Activated CD4-positive, alpha-beta T cell treated with anti-CD3 and anti-CD28 coated beads, Interleukin-2, amount 10 ng/mL, durations not matched to agents 7 days and 5 days (primary cell): ENCODE data around the gene KRTAP5-1. TPM values are rescaled to one million over a fixed set of nuclear protein-coding genes. Genes with fewer than 3 reads are reported as not detected.

Source experiments
- CTCF ChIA-PET: fragments of 350-600 bp; sonication (Branson Sonifier 250); formaldehyde crosslinking; loops from one replicate; lab custom pipeline; 2021; ENCODE audit warnings: antibody characterized with exemption; lab: Charles Lee
- POLR2A ChIA-PET: fragments of 350-600 bp; sonication (Branson Sonifier 250); formaldehyde crosslinking; loops from one replicate; lab custom pipeline; 2021; ENCODE audit warnings: antibody characterized with exemption; lab: Charles Lee
- DNase-seq: peaks from one replicate; pipeline ENCODE4 v3.0.0-alpha.2; 2020
- H3K27ac Mint-ChIP-seq: one replicate; pipeline ENCODE4 v1.8.0; 2021; ENCODE audit warnings: mild to moderate bottlenecking, moderate library complexity, mixed read lengths
- H3K27me3 Mint-ChIP-seq: one replicate; pipeline ENCODE4 v1.8.0; 2021; ENCODE audit warnings: mixed read lengths
- H3K36me3 Mint-ChIP-seq: one replicate; pipeline ENCODE4 v1.8.0; 2021; ENCODE audit warnings: low read depth, mixed read lengths
- H3K4me1 Mint-ChIP-seq: one replicate; pipeline ENCODE4 v1.8.0; 2021; ENCODE audit warnings: mixed read lengths
- H3K4me3 Mint-ChIP-seq: one replicate; pipeline ENCODE4 v1.8.0; 2021; ENCODE audit warnings: mild to moderate bottlenecking, moderate library complexity, mixed read lengths
- H3K9me3 Mint-ChIP-seq: one replicate; pipeline ENCODE4 v1.8.0; 2021; ENCODE audit warnings: mixed read lengths
- total RNA-seq, 2 experiments: library from RNA; stranded (reverse); gene quantifications; one replicate each; pipeline ENCODE4 v1.2.3, GENCODE V29; 2021

Gene KRTAP5-1
- total RNA-seq, 2 experiments from 2014 or later: not detected

DNA sequence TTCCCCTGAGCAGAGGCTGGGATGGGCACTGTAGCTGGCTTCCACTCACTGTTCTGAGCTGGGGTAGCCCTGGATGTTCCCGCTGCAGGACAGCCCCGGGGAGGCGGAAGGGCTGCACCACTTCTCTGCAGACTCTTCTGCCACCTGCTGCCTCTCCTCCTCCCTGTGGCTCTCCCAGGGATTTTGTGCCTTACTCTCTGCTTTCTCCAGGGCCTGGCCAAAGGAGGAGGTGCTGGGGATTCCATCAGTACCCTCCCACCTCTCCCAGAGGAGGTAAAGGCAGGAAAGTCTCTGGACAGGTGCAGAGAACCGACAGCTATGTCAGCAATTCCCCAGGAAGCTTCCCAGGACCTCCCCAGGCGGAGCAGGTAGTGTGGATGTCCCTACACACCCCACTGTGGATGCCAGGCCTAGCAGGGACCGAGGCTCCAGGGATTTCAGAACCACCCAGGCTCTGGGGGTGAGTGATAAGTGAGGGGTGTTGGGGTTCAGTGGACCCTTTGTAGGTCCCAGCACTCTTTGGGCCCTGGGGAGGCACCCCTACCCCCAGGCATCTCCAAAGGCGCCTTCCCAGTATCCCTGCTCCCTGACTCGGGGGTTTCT, 24.3 kb downstream of the KRTAP5-1 start:
- no peaks in the 10 kb centered on the region for H3K36me3 Mint-ChIP-seq
- POLR2A ChIA-PET: no interaction called here
- H3K4me3 Mint-ChIP-seq: no peak overlapping the region
- CTCF ChIA-PET: interaction anchor here (1.0 to 1.8 kb wide), 2 partner anchors 11 to 14 kb away, joined by 3 to 4 read pairs; no protein-coding TSS in a partner anchor
- H3K9me3 Mint-ChIP-seq: no peaks in the 10 kb centered on the region
- no peaks in the 10 kb centered on the region for H3K4me1 Mint-ChIP-seq
- H3K27me3 Mint-ChIP-seq: no peaks in the 10 kb centered on the region
- H3K27ac Mint-ChIP-seq: no peak overlapping the region
- no peak for DNase-seq

DNA sequence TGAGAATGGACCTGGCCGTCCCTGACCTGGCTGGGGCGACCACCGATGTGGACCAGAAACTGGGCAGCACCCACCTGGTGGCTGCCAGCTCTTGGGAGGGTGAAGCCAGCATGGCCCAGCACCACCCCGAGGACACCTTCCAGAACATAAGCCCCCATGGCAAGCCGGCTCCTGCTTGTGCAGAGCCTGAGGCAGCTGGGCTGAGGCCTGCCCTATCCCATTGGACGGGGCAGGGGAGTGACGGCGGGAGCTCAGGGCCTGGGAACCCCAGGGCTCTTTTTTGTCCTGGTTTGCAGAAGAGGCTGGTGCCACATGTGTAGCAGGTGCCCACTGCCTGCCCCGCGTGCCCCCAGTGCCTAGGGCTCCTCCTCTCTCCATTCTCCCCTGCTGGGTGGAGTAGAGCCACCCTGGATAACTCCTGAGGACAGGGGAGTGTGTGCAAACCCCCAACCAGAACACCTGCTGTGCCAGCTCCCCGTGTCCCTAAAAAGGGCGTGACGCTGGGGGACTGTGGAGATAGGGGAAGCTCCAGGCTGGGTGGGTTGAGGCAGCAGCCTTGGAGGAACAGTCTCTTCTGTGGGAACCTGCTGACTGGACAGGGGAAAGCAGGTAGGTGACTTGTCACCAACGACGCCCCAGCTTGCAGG, 25.0 kb downstream of the KRTAP5-1 start:
- CTCF ChIA-PET: interaction anchor here (1.0 to 1.8 kb wide), 3 partner anchors 10 to 15 kb away, joined by 3 to 4 read pairs (median 4); no protein-coding TSS in a partner anchor
- no peak for DNase-seq
- Mint-ChIP-seq H3K36me3 (no peaks in the 10 kb centered on the region), H3K9me3 (no peaks in the 10 kb centered on the region), H3K4me1 (no peaks in the 10 kb centered on the region), H3K27me3 (no peaks in the 10 kb centered on the region), H3K27ac (no peak overlapping the region), H3K4me3 (no peak overlapping the region)
- POLR2A ChIA-PET: no interaction called here

- ChIA-PET POLR2A (no interaction called here), CTCF (interaction anchor here (1.2 to 1.8 kb wide), 3 partner anchors 13 to 16 kb away, joined by 4 to 5 read pairs (median 4); no protein-coding TSS in a partner anchor)
- Mint-ChIP-seq H3K27ac (no peak overlapping the region), H3K36me3 (no peaks in the 10 kb centered on the region), H3K4me3 (no peak overlapping the region), H3K9me3 (no peaks in the 10 kb centered on the region), H3K27me3 (no peaks in the 10 kb centered on the region), H3K4me1 (no peaks in the 10 kb centered on the region)
- DNase-seq: no peak
These were observed 25.8 kb downstream of the KRTAP5-1 start for GRCh38 chr11:1559111-1559951.

GRCh38 chr11:1558775-1559110, 26.3 kb downstream of the KRTAP5-1 start:
- CTCF ChIA-PET: interaction anchor here (1.4 to 2.0 kb wide), 2 partner anchors 8 to 16 kb away, joined by 5 read pairs; no protein-coding TSS in a partner anchor
- Mint-ChIP-seq H3K4me3 (no peak overlapping the region), H3K4me1 (no peaks in the 10 kb centered on the region), H3K9me3 (no peaks in the 10 kb centered on the region), H3K27me3 (no peaks in the 10 kb centered on the region), H3K36me3 (no peaks in the 10 kb centered on the region), H3K27ac (no peak overlapping the region)
- POLR2A ChIA-PET: no interaction called here
- DNase-seq: no peak

- Mint-ChIP-seq H3K9me3 (no peaks in the 10 kb centered on the region), H3K4me3 (no peak overlapping the region), H3K36me3 (no peaks in the 10 kb centered on the region), H3K27me3 (no peaks in the 10 kb centered on the region), H3K27ac (no peak overlapping the region), H3K4me1 (no peaks in the 10 kb centered on the region)
- DNase-seq: no peak
- CTCF ChIA-PET: interaction anchor here (1.3 to 2.0 kb wide), 3 partner anchors 9 to 30 kb away, joined by 3 to 5 read pairs (median 5); no protein-coding TSS in a partner anchor
- POLR2A ChIA-PET: no interaction called here
These were observed 26.9 kb downstream of the KRTAP5-1 start for GRCh38 chr11:1557904-1558774.

GRCh38 chr11:1557051-1557884, 27.8 kb downstream of the KRTAP5-1 start:
- H3K4me1 Mint-ChIP-seq: no peaks in the 10 kb centered on the region
- no peak overlapping the region for H3K4me3 Mint-ChIP-seq
- ChIA-PET POLR2A (no interaction called here), CTCF (interaction anchor here (1.3 to 2.0 kb wide), 4 partner anchors 10 to 31 kb away, joined by 3 to 5 read pairs (median 5); no protein-coding TSS in a partner anchor)
- no peaks in the 10 kb centered on the region for H3K27me3 Mint-ChIP-seq
- no peaks in the 10 kb centered on the region for H3K9me3 Mint-ChIP-seq
- H3K27ac Mint-ChIP-seq: no peak overlapping the region
- no peaks in the 10 kb centered on the region for H3K36me3 Mint-ChIP-seq
- DNase-seq: no peak

DNA sequence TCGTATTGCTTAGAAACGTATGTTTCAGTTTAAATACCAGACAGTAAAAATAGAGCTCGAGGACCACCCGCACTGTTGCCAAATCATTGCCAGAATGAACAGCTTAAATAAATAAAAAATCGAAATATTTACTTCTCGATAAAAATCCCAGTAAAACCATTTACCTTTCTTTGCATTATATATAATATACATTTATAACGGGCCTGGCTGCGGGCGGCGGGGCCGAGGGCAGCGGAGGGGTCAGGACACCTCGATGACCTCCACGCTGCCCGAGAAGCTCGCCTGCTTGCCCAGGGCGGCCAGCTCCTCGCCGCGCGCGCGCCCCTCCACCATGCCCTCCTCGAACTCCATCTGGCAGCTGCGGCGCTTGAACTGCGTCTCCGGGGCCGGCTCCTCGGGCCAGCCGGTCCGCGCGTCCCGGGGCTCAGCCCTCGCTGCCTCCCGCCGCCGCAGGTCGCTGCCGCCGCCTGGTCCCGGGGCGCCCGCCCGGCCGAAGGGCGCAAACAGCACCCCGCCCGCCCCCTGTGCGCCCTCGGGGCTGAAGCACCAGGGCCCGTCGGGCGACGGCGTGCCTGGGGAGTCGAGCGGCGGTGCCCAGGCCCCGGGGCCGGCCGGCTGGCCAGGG, 28.7 kb downstream of the KRTAP5-1 start:
- no peaks in the 10 kb centered on the region for H3K4me1 Mint-ChIP-seq
- POLR2A ChIA-PET: no interaction called here
- DNase-seq: no peak
- H3K9me3 Mint-ChIP-seq: no peaks in the 10 kb centered on the region
- H3K27me3 Mint-ChIP-seq: no peaks in the 10 kb centered on the region
- H3K4me3 Mint-ChIP-seq: no peak overlapping the region
- CTCF ChIA-PET: interaction anchor here (0.9 to 1.5 kb wide), 3 partner anchors 9 to 18 kb away, joined by 3 to 7 read pairs (median 5); no protein-coding TSS in a partner anchor
- H3K27ac Mint-ChIP-seq: no peak overlapping the region
- no peaks in the 10 kb centered on the region for H3K36me3 Mint-ChIP-seq

DNA sequence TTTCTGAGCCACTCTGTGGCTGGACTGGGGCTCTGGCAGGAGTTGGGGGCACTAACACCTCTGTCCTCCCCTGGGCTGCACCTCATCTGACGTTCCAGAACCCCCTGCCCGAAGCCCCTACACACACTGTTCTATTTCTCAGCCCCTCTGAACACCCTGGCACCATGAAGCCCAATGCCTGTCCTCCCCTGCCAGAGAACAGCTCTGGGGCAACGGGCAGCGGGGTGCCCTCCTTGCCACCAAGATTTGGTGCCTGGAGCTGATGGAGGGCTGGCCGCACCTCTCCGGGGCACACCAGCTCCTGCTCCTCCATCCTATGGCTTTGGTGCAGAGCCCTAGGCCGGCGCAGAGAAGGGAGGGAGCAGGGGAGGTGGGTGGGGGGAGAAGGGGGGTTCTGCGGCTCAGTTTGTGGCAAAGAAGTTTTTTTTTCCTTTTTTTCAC, 29.4 kb downstream of the KRTAP5-1 start:
- ChIA-PET POLR2A (no interaction called here), CTCF (interaction anchor here (0.7 to 1.5 kb wide), 4 partner anchors 9 to 453 kb away, joined by 3 to 7 read pairs (median 4); no protein-coding TSS in a partner anchor)
- Mint-ChIP-seq H3K27me3 (no peaks in the 10 kb centered on the region), H3K27ac (no peak overlapping the region), H3K36me3 (no peaks in the 10 kb centered on the region), H3K9me3 (no peaks in the 10 kb centered on the region), H3K4me3 (no peak overlapping the region), H3K4me1 (no peaks in the 10 kb centered on the region)
- DNase-seq: no peak

DNA sequence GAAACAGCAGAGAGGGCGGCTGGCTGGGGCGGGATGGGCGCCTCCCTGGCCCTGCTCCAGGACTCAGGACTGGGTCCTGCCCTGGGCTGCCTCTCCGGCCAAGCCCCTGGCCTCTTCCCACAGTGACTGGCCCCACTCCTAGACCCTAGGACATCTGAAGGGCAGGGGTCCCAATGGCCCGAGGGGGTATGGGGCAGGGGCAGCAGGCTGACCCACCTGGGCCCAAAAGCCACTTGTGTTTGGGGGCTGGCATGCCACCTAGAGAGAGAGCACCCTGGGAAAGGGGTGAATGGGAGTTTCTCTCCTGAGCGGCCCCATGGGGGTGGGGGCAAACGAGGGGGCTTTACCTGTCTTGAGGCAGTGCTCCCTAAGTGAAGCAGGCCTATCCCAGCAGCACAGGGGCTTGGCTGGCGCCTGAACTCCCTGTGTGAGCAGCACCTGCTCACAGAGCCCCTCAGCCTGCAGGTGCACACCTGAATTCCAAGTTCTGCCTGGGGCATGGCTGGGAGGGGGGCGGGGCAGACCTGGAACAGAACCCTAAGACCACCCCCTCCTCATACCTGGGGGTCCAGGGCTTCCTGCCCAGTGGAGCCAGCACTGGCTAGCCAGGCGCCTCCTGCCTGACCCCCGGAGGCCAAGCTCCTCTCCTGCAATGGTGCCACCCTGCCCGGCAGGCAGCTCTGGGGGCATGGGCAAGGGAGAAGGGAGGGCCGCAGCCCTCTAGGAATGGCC, 29.9 kb downstream of the KRTAP5-1 start:
- no peak for DNase-seq
- H3K36me3 Mint-ChIP-seq: no peaks in the 10 kb centered on the region
- no peak overlapping the region for H3K27ac Mint-ChIP-seq
- no peaks in the 10 kb centered on the region for H3K9me3 Mint-ChIP-seq
- no peak overlapping the region for H3K4me3 Mint-ChIP-seq
- ChIA-PET POLR2A (no interaction called here), CTCF (interaction anchor here (0.7 to 1.7 kb wide), 5 partner anchors 10 to 453 kb away, joined by 3 to 7 read pairs (median 4); no protein-coding TSS in a partner anchor)
- peaks cover 2% of the 10 kb centered on the region for H3K27me3 Mint-ChIP-seq
- H3K4me1 Mint-ChIP-seq: no peaks in the 10 kb centered on the region

DNA sequence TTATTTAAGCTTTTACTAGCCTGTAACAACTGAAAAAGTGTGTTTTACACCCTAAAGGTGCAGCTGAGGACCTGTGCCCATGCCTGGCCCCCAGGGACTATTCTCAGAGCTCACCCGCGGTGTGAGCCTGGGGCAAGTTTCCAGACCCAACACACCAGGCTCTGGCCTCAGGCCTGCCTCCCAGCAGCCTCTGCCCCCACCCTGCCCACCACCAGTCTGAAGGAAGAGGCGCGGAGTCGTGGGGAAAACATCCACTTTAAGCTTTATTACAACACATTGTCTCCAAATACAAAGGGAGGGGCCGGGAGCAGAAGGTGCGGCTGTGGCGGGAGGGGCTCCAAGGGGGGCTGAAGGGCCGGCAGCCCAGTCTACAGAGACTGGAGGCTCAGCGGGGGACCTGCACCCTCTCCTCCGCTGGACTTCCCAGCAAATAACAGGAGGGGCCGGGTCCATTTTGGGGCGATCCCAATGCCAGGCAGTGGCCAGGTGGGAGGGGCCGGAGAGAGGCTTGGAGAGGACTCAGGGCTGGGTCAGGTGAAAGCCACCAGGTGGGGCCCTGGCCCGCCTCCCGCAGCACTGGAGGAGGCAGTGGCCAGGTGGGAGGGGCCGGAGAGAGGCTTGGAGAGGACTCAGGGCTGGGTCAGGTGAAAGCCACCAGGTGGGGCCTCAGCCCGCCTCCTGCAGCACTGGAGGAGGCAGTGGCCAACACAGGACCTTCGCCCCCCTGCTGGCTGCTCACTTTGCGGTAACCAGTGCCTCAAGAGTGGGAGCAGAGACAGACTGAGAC, 31.1 kb downstream of the KRTAP5-1 start:
- ChIA-PET CTCF (interaction anchor here (1.2 to 1.7 kb wide), 2 partner anchors 11 to 15 kb away, joined by 3 to 4 read pairs; no protein-coding TSS in a partner anchor), POLR2A (no interaction called here)
- H3K4me1 Mint-ChIP-seq: no peaks in the 10 kb centered on the region
- no peaks in the 10 kb centered on the region for H3K36me3 Mint-ChIP-seq
- no peaks in the 10 kb centered on the region for H3K9me3 Mint-ChIP-seq
- no peak for DNase-seq
- peaks cover 11% of the 10 kb centered on the region for H3K27me3 Mint-ChIP-seq
- H3K4me3 Mint-ChIP-seq: no peak overlapping the region
- no peak overlapping the region for H3K27ac Mint-ChIP-seq
